Stimulated activated naive CD4-positive, alpha-beta T cell treated with Interleukin-2 at 50 U/mL for 16 hours (primary cell): ENCODE results near the gene SIAE.

Experiments
- DNase-seq: peaks from one replicate; lab custom pipeline; 2025; lab: John Stamatoyannopoulos, UW

Gene SIAE

DNA sequence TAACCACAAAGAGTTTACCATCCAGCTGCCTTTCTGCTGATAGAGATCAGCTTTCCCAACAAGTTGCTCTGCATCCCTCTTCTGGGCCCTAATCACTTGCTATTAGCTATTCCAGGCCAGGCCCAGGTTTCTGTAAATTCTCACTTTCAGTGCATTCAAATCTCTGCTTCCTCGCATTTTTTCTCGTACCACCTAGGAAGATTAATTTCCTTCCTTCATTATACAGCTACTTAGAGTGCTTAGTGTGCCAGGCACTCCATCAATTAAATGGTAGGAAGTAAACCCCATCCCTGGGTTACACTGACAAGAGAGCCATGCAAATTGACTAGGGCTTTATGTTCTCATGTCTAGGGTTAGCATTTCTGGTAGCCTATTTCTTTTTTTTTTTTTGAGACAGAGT, 9.7 kb downstream of the SIAE start:
- no peak for DNase-seq

DNA sequence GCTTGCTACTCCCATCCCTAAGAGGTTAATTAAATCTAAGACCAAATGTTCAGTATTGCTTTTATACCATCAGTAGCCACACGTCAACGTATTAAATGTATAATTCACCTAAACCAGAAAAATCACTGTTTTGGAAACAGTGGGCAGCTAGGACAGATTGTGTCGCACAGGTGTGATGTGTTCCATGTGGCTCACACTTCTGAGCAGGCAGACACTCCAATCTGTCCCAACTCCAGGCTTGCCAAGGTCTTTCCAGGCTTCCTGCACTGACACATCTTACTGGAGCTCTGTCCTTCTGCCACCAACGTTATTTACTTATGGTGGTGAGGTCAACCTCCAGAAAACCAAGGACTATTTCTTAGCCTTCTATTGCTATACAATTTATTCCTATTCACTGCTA, 11.4 kb downstream of the SIAE start:
- DNase-seq = no peak

DNA sequence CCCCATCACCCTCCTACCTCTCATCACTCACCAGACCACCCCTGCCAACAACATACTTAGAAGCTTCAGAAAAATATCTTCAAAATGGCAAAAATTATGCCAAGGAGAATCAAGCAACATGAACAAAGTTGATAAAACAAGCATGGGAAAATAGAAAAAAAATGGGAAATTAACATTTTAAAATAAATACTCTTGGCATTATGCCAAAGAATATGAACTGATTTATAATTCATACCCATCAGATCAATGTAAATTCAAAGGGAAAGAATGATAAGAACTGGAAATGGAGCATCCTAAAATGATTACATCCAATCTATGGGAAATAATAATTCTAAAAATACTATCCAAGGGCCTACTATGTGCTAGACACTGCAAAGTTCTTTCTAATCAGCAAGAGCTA, 12.0 kb downstream of the SIAE start:
- DNase-seq = no peak

DNA sequence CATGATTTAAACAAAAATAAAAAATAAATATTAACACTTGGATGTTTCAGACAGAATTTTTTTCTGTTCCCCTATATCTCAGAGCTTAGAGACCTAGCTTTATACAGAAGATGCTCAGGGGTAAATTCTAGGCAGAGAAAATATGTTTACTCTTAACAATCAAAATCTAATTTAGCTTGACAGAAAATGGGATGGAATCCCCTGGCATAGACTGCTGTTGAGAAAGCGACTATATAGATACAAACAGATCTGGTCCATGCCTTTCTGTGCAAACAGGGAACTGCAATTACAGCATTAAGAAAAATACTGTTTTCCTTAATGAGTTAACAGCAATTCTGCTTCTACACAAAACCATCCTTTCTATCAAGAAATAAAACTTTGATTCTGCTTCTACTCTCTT, 14.6 kb downstream of the SIAE start:
- no peak for DNase-seq

DNA sequence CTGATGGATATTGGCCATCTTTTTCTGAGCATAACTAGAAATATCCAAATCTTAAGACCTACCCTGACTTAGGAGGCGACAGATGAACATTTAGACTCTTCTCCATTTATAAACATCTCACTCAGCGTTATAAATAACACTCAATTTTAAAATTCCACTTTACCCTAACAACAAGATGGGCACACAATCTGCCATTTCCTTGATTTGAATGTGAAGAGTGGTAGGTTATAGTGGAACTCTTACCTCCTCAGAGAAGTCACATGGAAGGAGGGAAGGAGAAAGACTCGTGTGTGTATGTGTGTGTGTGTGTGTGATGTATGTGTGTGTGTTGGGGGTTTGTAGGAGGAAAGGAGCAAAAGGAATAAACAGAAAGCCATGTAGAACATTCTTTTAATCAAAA, 15.0 kb downstream of the SIAE start:
- DNase-seq = no peak

DNA sequence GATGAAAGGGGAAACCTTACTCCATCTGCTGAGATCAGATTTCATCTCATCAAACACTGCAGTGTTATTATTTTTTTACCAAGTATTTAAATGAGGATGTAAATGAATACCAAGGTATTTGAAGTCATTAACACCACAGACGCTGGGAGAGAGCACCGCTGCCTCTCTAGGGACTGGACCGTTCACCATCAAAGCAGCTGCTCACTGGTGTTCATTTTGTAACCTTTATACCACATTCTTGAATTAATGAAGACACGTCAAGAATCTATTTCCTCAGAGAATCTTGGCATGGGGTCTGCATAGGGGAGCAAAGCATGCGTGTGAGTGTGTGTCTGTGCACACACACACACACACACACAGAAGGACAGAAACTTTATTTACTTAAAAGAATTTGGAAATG, 15.6 kb downstream of the SIAE start:
- no peak for DNase-seq

DNA sequence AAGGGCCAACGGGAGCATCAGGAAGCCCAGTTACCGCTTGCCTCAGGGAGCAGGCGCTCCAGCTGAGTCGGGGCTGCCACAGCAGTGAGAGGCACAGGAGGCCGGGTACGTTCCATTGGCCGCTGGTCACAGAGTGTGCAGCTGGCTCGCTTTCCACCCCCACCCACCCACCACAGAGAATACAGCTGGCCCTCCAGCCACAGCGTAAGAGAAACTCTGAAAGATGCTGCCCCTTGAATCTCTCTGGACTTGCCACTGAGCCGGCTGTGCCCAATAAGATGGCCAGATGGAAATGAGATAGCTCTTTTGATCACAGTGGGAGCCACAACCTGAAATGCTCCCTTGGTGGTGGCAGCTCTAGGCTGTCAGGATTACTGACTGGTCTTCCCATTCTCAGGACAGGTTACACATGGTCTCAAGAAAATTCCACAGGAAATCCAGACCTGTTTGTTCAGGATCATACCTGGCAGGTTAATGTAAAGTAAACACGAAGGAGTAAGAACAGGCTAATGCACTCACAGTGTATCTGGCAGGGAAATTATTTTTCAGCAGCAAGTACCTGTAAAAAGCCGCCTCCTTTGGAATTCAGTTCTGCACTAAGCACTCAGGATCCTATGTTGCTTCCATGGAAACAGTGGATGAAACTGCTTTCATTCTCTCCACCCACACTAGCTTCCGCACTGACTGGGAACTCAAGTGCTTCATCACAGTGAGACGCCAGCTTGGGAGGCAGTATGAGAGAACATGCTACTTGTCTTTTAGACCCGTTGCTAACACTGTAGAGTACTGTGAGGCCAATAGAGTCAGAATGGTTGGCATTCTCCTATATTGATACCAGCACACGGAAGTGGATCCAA, 16.5 kb downstream of the SIAE start:
- no peak for DNase-seq

DNA sequence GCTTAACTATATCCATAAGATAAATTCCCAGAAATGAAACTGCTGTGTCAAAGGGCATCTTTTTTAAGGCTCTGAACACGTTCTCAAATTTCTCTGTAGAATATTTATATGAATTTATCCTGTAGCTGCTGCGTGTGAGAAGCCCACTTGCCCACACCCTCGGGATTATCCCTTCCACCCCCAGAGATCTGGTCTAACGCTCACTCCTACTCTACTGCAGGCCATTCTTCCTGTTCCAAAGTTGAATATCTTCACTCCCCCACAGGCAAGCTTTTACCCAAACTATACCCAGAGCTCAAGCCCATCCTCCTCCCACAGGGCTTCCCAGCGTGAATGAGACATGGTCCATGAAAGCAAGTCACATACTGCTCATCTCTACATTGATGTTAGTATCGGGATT, 24.9 kb downstream of the SIAE start:
- DNase-seq = no peak

DNA sequence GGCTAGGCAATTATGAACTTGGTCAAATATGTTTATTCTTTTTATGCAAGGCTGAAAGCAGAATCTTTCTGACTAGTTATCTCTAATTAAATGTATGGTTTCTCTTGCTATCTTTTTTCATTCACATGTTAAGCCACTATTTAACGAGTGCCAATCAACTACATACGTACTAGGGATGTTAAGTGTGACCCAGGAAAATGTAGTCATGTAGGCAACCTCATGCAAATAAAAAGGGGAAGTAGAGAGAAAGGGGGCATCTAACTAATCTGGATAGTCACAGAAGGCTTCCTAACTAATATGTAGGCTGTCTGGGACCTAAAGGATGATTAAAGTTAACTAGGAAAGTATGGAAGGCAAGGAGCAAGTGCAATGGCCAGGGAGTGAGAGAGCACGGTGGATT, 27.4 kb downstream of the SIAE start:
- no peak for DNase-seq

DNA sequence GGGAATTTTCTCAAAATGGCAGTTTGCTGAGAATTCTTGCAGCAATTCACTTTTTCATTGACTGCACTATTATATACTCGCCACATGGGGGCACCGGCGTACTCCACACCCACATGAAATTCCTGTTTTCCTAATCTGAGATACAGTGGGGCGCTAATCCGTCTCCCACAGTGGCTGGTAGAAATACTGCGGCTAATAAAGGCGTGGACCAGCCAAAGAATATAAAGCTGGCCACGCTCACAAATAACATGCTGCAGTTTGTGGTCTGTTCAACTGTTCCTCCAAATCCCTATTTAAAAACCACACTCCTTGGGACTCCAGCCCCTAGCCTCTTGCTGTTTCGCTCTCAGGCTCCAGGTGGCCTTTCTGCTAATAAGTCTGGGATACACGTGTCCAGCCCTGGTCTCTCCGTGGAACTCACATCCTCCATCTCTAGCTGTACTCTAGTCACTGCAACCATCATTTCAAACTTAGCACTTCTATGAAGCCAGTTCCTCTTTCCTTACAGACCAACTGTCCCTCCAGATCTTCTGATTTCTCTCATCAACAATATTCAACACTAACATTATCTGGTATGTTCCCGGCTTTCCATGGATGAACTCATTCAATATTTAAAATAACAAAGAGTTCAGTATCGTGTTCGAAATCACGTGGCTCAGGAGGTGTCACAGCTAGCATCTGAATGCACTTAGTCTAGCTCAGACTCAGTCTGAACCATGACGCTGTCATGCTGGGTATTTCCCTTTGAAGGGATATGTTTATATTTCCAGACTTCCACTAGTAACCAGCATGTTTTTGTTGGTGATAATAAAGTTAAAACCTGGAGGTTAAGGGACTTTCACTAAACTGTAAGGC, 28.9 kb downstream of the SIAE start:
- DNase-seq = peak; percentile 3

DNA sequence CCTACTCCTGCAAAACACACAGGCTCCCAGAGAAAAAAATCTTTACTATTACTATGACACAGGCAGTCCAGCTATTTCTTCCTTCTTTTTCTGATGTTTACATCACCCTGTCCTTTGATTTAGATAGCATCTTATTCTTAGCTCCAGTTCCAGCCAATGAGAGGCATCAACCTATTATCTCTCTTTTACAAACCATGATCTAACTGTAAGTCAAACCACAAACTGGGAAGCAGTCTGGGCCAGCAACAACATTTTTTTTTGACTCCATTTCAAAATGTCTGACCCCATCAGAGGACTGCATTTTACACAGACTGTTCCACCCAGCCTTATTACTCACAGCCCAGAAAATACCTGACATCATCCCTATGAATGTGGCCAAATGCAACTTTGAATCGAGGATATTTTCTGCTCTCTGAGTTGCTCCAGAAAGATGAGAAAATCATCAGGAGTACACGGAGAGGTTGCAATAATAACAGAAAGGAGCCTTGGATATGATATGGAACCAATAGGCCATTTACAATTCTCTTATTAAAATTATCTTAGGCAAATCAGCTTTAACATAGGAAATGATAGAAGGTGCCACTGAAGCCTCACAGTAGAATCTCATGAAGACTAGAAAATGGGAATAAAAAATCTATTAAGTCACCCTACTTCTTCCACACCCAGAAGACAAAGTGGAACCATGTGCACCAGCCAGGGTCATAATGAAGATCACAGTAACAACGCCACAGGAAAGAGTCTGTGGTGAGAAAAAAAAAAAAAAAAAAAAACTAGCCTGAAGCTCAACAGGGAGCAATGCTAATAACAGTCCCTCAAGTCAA, 29.7 kb downstream of the SIAE start:
- DNase-seq = no peak

DNA sequence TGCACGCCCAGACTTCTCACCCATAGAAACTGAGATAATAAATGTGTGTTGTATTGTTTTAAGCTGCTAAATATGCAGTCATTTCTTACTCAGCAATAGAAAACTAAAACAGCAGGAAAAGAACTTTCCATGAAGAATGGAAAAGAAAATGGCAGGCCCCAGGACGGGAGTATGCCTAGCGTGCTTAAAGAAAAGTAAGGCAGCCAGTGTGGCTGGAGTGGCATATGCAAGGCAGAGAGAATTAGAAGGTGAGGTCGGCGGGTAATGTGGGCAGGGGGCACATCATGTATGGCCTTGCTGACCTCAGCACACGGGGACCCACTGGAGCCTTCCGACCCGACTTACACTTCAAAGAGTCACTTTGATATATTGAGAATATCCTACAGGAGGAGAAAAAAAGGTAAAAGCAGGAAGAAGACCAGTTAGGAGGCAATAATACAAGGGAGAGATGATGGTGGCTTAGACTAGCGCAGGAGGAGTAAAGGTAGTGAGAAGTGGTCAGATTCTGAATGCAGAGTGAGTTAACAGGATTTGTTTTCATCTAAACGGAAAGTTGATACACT, 30.4 kb downstream of the SIAE start:
- DNase-seq = no peak

DNA sequence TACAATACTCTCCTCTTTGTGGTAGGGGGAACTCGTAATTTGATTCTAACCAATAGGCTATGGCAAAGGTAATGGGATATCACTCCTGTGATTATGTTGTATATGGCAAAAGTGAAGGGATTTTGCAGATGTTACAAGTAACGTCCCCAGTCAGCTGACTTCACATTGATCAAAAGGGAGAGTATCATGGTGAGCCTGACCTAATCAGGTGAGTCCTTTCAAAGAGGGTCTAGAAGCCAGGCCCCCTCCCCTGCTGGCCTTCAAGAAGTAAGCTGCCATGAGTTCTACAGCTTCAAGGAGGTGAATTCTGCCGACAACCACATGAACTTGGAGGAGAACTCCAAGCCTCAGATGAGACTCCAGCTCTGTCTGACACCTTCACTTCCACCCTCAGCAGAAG, 30.9 kb downstream of the SIAE start:
- no peak for DNase-seq

DNA sequence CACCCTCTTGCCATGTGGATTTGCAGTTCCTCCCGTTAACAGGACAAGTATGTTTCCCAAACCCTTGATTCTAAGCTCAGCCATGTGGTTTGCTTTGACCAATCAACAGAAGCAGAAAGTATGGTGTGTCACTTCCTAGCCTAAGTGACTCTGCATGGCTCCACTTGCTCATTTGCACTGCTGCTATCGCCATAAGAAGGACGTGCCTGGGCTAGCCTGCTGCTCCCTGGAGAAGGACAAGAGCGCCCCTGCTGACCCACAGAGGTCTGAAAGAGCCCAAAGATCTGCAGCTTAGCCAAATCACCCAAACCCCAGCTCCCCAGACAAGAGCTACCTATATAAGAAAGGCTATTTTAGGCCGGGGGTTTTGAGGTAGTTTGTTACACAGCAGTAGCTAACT, 32.9 kb downstream of the SIAE start:
- no peak for DNase-seq

DNA sequence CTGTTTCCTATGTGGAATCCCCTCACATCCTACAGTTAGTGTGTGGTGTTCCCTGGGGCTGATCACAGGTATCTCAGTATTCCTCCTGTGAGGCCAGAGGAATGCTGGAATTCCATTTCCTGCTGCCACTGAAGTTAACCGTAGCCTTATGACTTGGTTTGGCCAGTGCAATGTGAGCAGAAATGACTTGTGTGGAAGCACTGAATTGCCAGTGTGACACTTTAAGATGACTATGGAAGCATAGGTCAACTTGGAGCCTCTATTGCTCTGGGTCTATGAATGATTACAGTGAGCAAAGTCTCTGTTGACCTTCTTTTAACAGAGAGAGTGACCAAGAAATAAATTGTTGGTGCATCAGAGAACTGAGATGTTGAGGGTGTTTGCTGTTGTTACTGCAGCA, 34.4 kb downstream of the SIAE start:
- DNase-seq = no peak

DNA sequence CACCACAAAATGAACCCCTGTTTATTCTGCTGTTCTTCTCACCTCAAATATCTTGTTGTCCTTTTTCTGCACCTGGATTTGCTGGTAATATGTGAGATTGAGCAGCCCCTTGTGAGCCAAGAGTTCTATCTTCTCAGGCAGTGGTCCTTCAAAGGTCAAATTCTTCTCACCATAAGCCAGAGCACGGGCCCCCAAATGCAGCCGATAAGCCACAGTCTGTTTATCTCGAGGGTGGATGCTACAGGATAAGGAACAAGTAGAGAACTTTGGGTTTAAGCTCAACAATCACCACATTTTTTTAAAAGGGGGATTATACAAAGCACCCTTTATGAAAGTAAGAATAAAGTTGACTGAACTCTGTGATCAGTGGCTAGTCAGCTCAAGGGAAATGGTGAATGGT, 35.0 kb downstream of the SIAE start:
- no peak for DNase-seq

DNA sequence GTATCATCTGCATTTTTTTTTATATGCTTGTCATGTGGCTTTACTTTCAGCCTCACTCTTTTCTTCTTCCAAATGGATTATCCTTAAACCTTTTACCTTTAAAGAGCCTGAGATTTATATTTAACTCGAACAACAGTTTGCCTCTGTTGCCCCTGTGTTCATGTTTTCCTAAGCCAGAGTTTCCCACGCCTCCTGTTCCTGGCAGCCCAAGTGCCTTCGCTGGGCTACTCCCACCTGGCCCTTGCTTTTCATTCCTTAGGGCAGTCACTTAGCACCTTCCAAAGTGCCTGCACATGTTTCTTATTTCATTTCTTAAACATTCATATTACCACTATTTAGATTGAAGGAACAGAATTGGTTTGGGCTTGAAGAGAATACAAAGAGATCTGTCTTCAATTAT, 37.6 kb downstream of the SIAE start:
- DNase-seq = no peak

DNA sequence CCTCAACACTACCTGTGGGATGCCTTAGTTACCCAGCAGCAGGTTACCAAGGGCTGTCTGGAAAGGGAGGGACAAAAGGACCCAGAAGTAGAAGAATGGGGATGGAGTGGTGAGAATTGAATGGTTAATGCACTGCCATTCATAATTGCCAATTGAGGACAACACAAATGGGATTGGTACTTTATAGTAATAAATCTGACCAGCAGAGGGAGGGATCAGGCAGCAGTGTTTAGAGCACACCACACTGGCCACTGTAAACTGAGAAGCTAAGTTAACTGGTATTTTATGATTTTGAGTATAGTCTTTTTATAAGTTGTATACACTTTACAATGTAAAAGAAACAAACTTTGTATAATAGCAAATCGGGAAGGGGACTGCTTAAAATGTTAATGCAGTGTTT, 40.2 kb downstream of the SIAE start:
- no peak for DNase-seq

DNA sequence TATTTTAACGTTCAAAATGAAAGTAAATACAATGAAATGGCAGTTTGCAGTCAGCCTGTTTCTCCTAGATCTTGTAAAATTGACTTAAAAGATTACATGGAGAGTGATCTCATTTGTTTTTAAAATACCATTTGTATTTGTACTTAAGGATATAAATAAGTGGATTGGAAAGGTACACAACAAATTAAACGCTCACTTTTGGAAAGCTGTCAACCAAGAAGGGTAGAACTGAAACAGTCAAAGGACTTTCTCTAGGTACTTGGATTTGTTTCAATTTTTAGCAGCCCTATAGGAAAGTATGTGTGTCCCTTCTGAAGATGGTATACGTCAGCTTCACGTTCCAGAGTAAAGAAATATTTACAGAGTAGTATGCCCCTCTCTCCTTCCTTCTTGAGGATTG, 43.6 kb downstream of the SIAE start:
- DNase-seq = no peak

DNA sequence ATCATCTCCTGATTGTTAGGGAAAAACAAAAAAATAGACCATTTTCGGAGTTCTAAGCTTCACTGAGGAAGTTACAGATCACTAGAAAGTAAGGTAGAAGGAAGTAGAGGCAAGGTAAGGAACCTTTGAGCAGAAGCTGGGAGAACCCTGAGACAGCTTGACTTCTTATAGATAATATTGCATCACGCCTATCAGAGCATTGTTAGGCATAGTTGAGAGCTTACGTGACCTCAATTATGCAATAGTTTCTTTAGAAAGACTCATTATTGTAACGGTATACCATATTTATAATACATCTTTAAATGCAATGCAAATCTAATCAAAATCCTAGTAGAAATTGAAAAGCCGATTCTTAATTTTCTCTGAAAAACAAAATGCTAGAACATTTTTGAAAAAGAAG, 46.0 kb downstream of the SIAE start:
- DNase-seq = no peak

DNA sequence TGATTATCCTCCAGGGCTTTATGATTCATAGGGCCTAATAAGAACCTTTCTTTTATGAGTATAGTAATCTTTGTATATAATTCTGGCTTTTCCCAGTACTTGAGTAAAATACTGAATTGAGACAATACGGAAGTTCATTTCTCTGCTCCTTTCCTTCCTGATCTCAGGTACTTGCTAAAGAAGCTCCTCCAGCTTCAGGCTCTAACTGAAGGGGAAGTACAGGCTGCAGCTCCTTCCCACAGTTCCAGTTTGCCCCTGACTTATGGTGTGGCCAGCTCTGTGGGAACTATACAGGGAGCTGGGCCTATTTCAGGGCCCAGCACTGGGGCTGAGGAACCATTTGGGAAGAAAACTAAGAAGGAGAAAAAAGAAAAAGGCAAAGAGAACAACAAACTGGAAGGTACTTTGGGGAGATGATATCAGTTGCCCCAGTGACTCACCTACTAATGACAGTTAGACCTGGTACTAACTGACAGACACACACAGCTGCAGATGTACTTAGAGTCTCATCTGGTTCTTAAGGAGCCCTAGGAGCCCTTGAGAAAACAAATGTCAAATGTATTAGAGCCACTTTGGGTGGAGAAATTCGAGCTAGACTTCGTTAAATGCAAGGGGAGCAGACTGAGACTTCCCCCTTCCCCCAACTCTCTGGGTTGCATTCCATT, 47.9 kb downstream of the SIAE start:
- no peak for DNase-seq
